Naive thymus-derived CD8-positive, alpha-beta T cell (primary cell): ENCODE data around the gene PLPPR1. TPM values are rescaled to one million over a fixed set of nuclear protein-coding genes. Genes with fewer than 3 reads are reported as not detected.
A peak's percentile ranks its signal among the peaks of the same experiment; 100 is the strongest.

Experiments used
- ATAC-seq, 2 donors: fragments of 150-1000 bp; cut with Tn5 transposase in 1 of 2; sonication (Bioruptor Pico), chemical (Tn5 transposase) in 1 of 2; 1 replicate in 1 of 2; 2 replicates in 1 of 2; pipeline ENCODE4 v1.10.0; 2021; ENCODE audit warnings: mild to moderate bottlenecking in 2 of 2, moderate library complexity in 2 of 2
- POLR2A ChIA-PET: fragments of 350-600 bp; sonication (Branson Sonifier 250); formaldehyde crosslinking; loops from one replicate; lab custom pipeline; 2021; ENCODE audit warnings: antibody characterized with exemption; lab: Charles Lee
- DNase-seq, 10 donors: peaks; one replicate each; pipeline versions ENCODE4 v3.0.0 to v3.0.0-alpha.2; 2020 to 2022
- H3K27ac Mint-ChIP-seq, 10 donors: one replicate each; pipeline ENCODE4 v1.8.0; 2020 to 2022; ENCODE audit warnings: mild to moderate bottlenecking in 10 of 10, mixed read lengths in 10 of 10, moderate library complexity in 4 of 10, inconsistent platforms in 1 of 10
- H3K27me3 Mint-ChIP-seq, 5 donors: one replicate each; pipeline ENCODE4 v1.8.0; 2021 to 2022; ENCODE audit warnings: mixed read lengths in 5 of 5
- H3K36me3 Mint-ChIP-seq, 3 donors: one replicate each; pipeline ENCODE4 v1.8.0; 2020 to 2022; ENCODE audit warnings: mixed read lengths in 3 of 3, mild to moderate bottlenecking in 2 of 3, inconsistent platforms in 1 of 3
- H3K4me1 Mint-ChIP-seq, 4 donors: one replicate each; pipeline ENCODE4 v1.8.0; 2021 to 2022; ENCODE audit warnings: mixed read lengths in 4 of 4
- H3K4me3 Mint-ChIP-seq, 10 donors: one replicate each; pipeline ENCODE4 v1.8.0; 2020 to 2022; ENCODE audit warnings: mild to moderate bottlenecking in 10 of 10, mixed read lengths in 10 of 10, moderate library complexity in 6 of 10, inconsistent platforms in 1 of 10
- H3K9me3 Mint-ChIP-seq, 9 donors: one replicate each; pipeline ENCODE4 v1.8.0; 2020 to 2022; ENCODE audit warnings: mixed read lengths in 9 of 9, mild to moderate bottlenecking in 3 of 9, inconsistent platforms in 1 of 9, moderate library complexity in 1 of 9
- polyA plus RNA-seq, 3 donors: library from polyadenylated mRNA; unstranded; fragments of 300-500 nt; fragmentation: Illumina TruSeq; gene quantifications; one replicate each; pipeline ENCODE4 v1.2.3, GENCODE V29; 2021
- total RNA-seq, 8 experiments: library from RNA in 2 of 8; stranded (reverse) in 2 of 8; gene quantifications; one replicate each; pipeline ENCODE4 v1.2.3 and lab custom pipeline; 2021 to 2026

The PLPPR1 gene
- total and polyA plus RNA-seq, 5 experiments from 2014 or later, result not detected

DNA sequence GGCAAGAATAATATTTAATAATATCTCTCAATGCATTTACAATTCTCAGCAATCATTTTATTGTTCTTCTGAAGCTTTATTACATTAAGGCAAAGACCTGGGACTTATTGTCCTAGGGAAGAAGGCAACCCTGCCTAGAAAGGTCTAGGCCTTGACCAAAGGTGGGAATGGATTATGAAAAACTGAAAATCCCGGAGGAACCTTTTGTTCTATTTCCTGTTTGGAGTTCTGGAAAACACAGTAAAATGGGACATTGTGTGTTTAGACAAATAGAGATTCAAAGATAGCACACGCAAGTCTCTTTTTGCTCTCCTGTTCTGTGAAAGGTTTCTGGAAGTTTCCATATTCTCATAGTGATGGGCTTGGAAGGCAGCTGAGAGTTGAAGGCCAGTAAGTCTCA is 325.2 kb downstream of the PLPPR1 start:
- ATAC-seq, result no peak
- no peaks in the 10 kb centered on the region for H3K4me1 Mint-ChIP-seq

DNA sequence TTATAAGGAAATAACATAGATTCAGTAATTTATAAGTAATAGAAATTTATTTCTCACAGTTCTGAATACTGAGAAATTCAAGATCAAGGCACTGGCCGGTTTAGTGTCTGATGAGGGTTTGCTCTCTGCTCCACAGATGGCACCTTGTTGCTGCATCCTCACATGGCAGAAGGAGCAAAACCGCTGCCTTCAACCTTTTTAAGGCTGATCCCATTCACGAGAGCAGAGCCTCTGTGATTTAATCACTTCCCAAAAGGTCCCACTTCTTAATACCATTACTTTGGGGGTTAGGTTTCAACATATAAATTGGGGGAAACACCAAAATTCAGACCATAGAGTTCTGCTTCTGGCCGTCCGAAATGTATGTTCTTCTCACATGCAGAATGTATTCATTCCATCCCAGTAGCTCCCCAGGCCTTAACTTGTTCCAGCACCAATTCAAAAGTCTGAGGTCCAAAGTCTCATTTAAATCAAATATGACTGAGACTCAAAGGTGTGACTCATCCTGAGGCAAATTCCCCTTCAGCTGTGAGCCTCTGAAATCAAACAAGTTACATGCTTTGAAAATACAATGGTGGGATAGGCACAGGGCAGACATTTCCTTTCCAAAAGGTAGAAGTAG is 325.7 kb downstream of the PLPPR1 start:
- H3K9me3 Mint-ChIP-seq, result peaks cover 0 to under 1% (median 0%) of the 10 kb centered on the region in 9 donors
- peaks cover 0 to under 1% (median 0%) of the 10 kb centered on the region in 3 donors for H3K36me3 Mint-ChIP-seq
- no peaks in the 10 kb centered on the region for H3K4me1 Mint-ChIP-seq
- POLR2A ChIA-PET, result no interaction called here
- H3K27me3 Mint-ChIP-seq, result peaks cover 4 to 17% (median 7%) of the 10 kb centered on the region in 5 donors
- no peak for ATAC-seq
- H3K4me3 Mint-ChIP-seq, result no peak overlapping the region
- no peak overlapping the region for H3K27ac Mint-ChIP-seq
- no peak for DNase-seq

More for the DNA sequence above, 325.2 kb downstream of the PLPPR1 start:
- peaks cover 5 to 17% (median 13%) of the 10 kb centered on the region in 5 donors for H3K27me3 Mint-ChIP-seq
- H3K27ac Mint-ChIP-seq, result no peak overlapping the region
- POLR2A ChIA-PET, result no interaction called here
- DNase-seq, result no peak
- H3K9me3 Mint-ChIP-seq, result peaks cover 0 to 6% (median 1%) of the 10 kb centered on the region in 9 donors
- no peak overlapping the region for H3K4me3 Mint-ChIP-seq
- H3K36me3 Mint-ChIP-seq, result peaks cover 0 to 7% (median 0%) of the 10 kb centered on the region in 3 donors

DNA sequence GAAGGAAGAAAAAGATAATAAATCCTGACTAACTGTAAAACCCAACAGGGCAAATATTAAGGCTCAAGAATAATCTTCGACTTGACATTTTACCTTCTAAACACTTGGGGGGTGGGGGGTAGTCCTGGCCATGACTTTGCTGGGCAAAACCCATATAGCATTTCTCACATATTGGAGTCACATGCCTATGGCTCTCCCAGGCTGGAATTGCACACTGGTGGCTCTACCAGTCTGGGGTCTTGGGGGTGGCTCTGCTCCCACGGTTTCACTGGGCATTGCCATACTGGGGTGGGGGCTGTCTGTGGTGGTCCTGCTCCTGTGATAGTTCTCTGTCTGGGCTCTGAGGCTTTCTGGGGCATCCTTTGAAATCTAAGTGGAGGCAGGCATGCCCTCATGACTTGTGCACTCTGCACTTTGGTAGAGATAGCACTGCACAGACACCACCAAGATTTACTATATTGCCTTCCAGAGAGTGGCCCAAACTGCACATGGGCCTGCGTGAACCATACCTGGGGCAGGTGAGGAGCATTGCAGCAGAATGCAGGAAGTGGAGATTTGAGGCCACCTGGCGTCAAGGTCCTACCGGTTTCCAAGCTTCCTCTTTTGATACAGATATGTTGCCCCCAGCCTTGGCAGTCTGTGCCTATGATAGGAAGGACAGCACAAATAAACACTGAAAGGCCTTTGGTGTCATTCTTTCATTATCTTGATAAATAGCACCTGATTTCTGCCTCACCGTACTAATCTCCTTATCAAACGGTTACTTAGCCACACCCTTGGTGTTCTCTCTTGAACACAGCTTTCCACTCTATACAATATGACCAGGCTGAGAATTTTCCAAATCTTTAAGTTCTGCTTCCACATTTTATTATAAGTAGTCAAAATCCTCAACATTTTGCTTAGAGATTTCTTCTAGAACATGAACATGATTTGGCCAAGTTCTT is 326.5 kb downstream of the PLPPR1 start:
- no peak overlapping the region for H3K4me3 Mint-ChIP-seq
- ATAC-seq, result no peak
- no peaks in the 10 kb centered on the region for H3K36me3 Mint-ChIP-seq
- no peaks in the 10 kb centered on the region for H3K9me3 Mint-ChIP-seq
- POLR2A ChIA-PET, result no interaction called here
- no peak for DNase-seq
- H3K27me3 Mint-ChIP-seq, result peaks cover 4 to 17% (median 7%) of the 10 kb centered on the region in 5 donors
- H3K4me1 Mint-ChIP-seq, result no peaks in the 10 kb centered on the region
- no peak overlapping the region for H3K27ac Mint-ChIP-seq

DNA sequence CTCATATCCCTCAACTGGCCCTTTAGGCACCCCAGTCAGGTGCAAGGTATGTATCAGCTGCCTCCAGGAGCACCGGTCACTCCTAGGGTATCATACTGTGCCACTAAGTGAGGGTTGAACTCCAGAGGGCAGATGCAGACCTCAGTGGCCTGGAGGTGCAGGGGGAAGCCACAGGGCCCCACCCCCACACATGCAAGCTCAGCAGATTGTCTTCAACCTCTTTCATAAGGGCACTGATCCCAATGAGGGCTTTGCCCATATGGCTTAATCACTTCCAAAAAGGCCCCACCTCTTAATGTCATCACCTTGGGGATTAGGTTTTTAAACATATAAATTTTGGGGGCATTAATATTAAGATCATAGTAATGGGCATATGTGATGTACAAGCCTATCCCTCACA is 328.1 kb downstream of the PLPPR1 start:
- POLR2A ChIA-PET, result no interaction called here
- peaks cover 4 to 17% (median 7%) of the 10 kb centered on the region in 5 donors for H3K27me3 Mint-ChIP-seq
- no peak for DNase-seq
- H3K9me3 Mint-ChIP-seq, result peaks cover 0 to 2% (median 0%) of the 10 kb centered on the region in 9 donors
- H3K36me3 Mint-ChIP-seq, result no peaks in the 10 kb centered on the region
- no peaks in the 10 kb centered on the region for H3K4me1 Mint-ChIP-seq
- no peak overlapping the region for H3K27ac Mint-ChIP-seq
- H3K4me3 Mint-ChIP-seq, result no peak overlapping the region
- ATAC-seq, result no peak

DNA sequence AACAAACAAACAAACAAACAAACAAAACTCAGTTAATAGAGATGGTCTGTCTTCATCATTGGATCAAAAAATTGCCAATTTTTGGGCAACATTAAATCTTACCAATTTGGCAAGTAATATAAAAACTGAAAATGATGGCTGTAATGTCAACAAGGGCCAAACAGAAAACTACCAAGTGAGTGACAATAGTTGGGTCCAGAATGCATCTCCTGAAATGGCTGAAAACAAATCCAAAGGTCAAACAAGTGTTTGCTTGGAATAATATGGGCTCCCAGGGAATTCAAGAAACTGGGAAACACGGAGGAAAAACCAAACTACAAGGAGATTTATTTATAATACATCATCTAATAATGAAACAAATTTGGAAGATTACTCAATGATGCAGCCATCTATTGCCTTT is 331.2 kb downstream of the PLPPR1 start:
- Mint-ChIP-seq H3K9me3 (peaks cover 0 to 2% (median 0%) of the 10 kb centered on the region in 9 donors), H3K4me3 (no peak overlapping the region), H3K36me3 (no peaks in the 10 kb centered on the region), H3K27ac (no peak overlapping the region), H3K27me3 (peaks cover 2 to 11% (median 4%) of the 10 kb centered on the region in 5 donors), H3K4me1 (no peaks in the 10 kb centered on the region)
- ATAC-seq (no peak), DNase-seq (no peak)
- POLR2A ChIA-PET, result no interaction called here

GRCh38 chr9:101360647-101361046 is 332.1 kb downstream of the PLPPR1 start:
- Mint-ChIP-seq H3K4me3 (no peak overlapping the region), H3K27me3 (peaks cover 2 to 11% (median 7%) of the 10 kb centered on the region in 5 donors), H3K9me3 (peaks cover 0 to 2% (median 0%) of the 10 kb centered on the region in 9 donors), H3K4me1 (no peaks in the 10 kb centered on the region), H3K36me3 (no peaks in the 10 kb centered on the region), H3K27ac (no peak overlapping the region)
- ATAC-seq (no peak), DNase-seq (no peak)
- POLR2A ChIA-PET, result no interaction called here

- Mint-ChIP-seq H3K36me3 (no peaks in the 10 kb centered on the region), H3K4me3 (no peak overlapping the region), H3K4me1 (no peaks in the 10 kb centered on the region), H3K9me3 (peaks cover 0 to 2% (median 0%) of the 10 kb centered on the region in 9 donors), H3K27me3 (peaks cover 3 to 11% (median 6%) of the 10 kb centered on the region in 5 donors), H3K27ac (peak overlapping the region in 1 of 10 donors; percentile 63)
- no peak for ATAC-seq
- POLR2A ChIA-PET, result no interaction called here
- DNase-seq, result no peak
Measured at GRCh38 chr9:101362450-101362849, 333.9 kb downstream of the PLPPR1 start.

DNA sequence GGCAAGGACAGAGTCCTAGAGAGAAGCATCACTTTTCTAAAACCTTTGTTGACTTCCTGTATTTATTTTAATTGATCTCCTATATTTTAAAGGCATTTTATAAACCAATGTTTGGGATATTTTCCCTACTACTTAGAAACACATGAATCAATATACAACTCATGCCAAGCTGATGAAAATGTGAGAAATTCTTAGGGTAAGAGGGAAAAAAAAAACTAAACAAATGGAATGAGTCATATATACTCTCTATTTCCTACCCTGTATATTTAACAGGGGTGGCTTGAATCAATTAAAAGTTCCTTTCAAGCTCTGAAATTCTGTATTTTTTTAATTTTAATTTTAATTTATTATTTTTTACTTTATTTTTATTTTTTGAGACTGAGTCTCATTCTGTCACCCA is 336.7 kb downstream of the PLPPR1 start:
- Mint-ChIP-seq H3K4me3 (no peak overlapping the region), H3K27me3 (peaks cover 3 to 17% (median 5%) of the 10 kb centered on the region in 5 donors), H3K4me1 (no peaks in the 10 kb centered on the region), H3K9me3 (peaks cover 0 to 2% (median 0%) of the 10 kb centered on the region in 9 donors), H3K27ac (no peak overlapping the region), H3K36me3 (no peaks in the 10 kb centered on the region)
- POLR2A ChIA-PET, result no interaction called here
- no peak for DNase-seq
- ATAC-seq, result no peak

DNA sequence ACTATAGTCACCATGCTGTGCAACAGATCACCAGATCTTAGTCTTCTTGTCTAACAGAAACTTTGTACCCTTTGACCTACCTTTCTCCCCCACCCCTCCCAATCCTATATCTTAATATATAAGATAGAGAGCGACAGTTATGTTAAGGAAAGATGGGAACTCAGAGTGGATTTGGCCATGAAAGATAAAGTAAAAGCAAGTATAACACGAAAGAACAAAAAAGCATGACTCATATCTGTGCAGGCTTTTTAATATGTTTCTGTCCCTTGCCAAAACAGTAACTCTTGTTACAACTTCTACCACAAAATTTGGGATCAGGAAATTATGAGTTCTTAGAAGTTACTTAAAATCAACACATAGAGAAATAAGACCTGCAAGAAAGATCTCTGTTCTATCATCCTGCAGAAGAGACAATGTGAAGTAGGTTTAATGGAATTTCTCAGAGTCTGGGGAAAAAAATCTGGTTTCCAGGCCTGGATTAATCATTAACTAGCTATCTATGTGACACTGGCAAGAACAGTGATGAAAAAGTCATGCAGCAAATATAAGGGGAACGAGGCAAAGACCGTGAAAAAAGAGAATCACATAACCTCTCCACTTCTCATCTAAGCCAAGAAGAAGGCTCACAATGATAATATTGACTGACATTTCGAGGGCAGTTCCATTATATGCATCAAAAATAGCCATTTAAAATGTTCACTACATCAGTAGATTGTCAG is 337.7 kb downstream of the PLPPR1 start:
- no peak for DNase-seq
- no peak for ATAC-seq
- Mint-ChIP-seq H3K9me3 (no peaks in the 10 kb centered on the region), H3K4me1 (no peaks in the 10 kb centered on the region), H3K36me3 (peaks cover 0 to 1% (median 0%) of the 10 kb centered on the region in 3 donors), H3K4me3 (no peak overlapping the region), H3K27ac (no peak overlapping the region), H3K27me3 (peaks cover 4 to 27% (median 9%) of the 10 kb centered on the region in 5 donors)
- POLR2A ChIA-PET, result no interaction called here

- ATAC-seq, result no peak
- Mint-ChIP-seq H3K27ac (no peak overlapping the region), H3K4me1 (no peaks in the 10 kb centered on the region), H3K9me3 (peaks cover 0 to 3% (median 0%) of the 10 kb centered on the region in 9 donors), H3K36me3 (peaks cover 0 to 9% (median 0%) of the 10 kb centered on the region in 3 donors), H3K4me3 (no peak overlapping the region), H3K27me3 (peaks cover 8 to 35% (median 9%) of the 10 kb centered on the region in 5 donors)
- DNase-seq, result no peak
- POLR2A ChIA-PET, result no interaction called here
Measured at GRCh38 chr9:101367323-101367722, 338.8 kb downstream of the PLPPR1 start.

DNA sequence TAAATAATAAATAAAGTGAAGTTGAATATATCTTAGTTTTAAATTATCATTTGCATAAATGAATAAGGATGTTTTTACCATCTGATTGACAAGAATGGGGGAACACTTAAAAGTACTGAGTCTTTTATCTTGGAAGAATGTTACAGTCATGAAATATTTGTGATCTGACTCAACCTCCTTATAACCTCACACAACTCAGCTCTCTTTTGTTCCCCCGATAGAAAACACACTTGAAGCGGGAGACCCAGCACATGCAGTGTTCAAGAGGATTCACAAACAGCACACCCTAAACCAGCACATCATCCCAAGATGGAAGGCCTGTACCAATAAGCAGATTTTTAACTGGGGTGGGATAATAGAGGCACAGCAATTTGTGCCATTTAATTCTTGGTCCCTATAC is 340.8 kb downstream of the PLPPR1 start:
- H3K4me3 Mint-ChIP-seq, result no peak overlapping the region
- peaks cover 6 to 26% (median 16%) of the 10 kb centered on the region in 5 donors for H3K27me3 Mint-ChIP-seq
- H3K9me3 Mint-ChIP-seq, result peaks cover 0 to 3% (median 0%) of the 10 kb centered on the region in 9 donors
- H3K36me3 Mint-ChIP-seq, result peaks cover 0 to 9% (median 0%) of the 10 kb centered on the region in 3 donors
- H3K27ac Mint-ChIP-seq, result no peak overlapping the region
- ATAC-seq, result no peak
- H3K4me1 Mint-ChIP-seq, result no peaks in the 10 kb centered on the region
- no peak for DNase-seq
- POLR2A ChIA-PET, result no interaction called here

DNA sequence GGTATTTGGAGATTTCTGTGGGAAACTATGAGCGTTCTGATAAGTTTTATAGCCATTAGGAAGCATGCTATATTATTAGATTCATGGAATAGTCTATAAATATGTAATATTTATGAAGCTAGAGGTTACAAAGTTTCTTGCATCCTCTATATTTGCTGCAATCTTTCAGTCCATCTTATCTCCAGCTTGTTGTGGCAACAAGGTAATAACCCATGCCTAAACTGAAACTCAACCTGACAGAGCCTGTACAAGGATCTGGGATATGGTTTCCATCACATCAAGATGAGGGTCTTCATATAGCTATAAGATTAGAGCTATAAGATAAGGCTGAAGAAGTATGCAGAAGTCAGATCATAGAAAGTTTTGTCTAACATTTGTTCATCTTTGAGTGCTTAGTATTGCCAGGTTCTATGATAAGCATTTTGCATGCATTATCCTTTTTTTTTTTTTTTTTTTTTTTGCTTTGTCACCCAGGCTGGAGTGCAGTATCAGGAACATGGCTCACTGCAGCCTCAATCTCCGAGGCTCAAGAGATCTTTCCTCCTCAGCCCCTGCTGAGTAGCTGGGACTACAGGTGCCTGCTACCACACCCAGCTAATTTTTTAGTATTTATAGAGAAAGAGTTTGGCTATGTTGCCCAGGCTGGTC is 341.5 kb downstream of the PLPPR1 start:
- Mint-ChIP-seq H3K9me3 (peaks cover 0 to 3% (median 0%) of the 10 kb centered on the region in 9 donors), H3K36me3 (peaks cover 0 to 9% (median 0%) of the 10 kb centered on the region in 3 donors), H3K27me3 (peaks cover 5 to 26% (median 17%) of the 10 kb centered on the region in 5 donors), H3K27ac (no peak overlapping the region), H3K4me1 (no peaks in the 10 kb centered on the region), H3K4me3 (no peak overlapping the region)
- DNase-seq, result no peak
- ATAC-seq, result no peak
- POLR2A ChIA-PET, result no interaction called here
